Vagina (tissue), 2 donors: ENCODE results near the gene AMIGO3.

Source experiments
- CTCF ChIP-seq, 3 experiments: fragments of 450-650 bp in 2 of 3; fragments of 200-600 bp in 1 of 3; sonication (generic) in 1 of 3; IDR thresholded peaks; one replicate each; pipeline ENCODE4 v1.5.1; 2017 to 2019; ENCODE audit warnings: antibody characterized with exemption in 3 of 3, mild to moderate bottlenecking in 2 of 3, moderate library complexity in 2 of 3
- POLR2AphosphoS5 ChIP-seq, 2 donors: sonication (generic); formaldehyde crosslinking; IDR thresholded peaks; one replicate each; pipeline ENCODE4 v1.9.0; 2017; ENCODE audit warnings: antibody characterized with exemption in 2 of 2, mild to moderate bottlenecking in 2 of 2, low read depth in 1 of 2; ENCODE audit not compliant: insufficient read depth in 1 of 2

- no peak for TF ChIP-seq CTCF (IDR thresholded peaks at IDR 0.05)
- TF ChIP-seq POLR2AphosphoS5 (IDR thresholded peaks at IDR 0.05; ENCODE audit: insufficient read depth in 1 of 2, low read depth in 1 of 2), result no peak
Measured at GRCh38 chr3:49721896-49722781, 2.7 kb upstream of the AMIGO3 start.
